Lower leg skin (tissue), 4 donors: ENCODE results near the gene TMEM132D. TPM values are rescaled to one million over a fixed set of nuclear protein-coding genes. Genes with fewer than 3 reads are reported as not detected.
"Not testable (repeated sequence)": the region's sequence is repeated elsewhere in the genome, so short reads cannot be mapped to it uniquely, and the experiment has no call there.

Experiments
- DNase-seq, 2 donors: peaks; one replicate each; pipeline ENCODE4 v3.0.0-alpha.2; 2019; ENCODE audit warnings: low spot score in 2 of 2
- H3K4me3 ChIP-seq: fragments of 200-600 bp; sonication (generic); 2 replicates; pipeline ENCODE4 v1.5.1; 2017; ENCODE audit warnings: mild to moderate bottlenecking, low read depth; ENCODE audit not compliant: poor library complexity, severe bottlenecking
- CTCF ChIP-seq, 3 donors: fragments of 450-650 bp; IDR thresholded peaks; one replicate each; pipeline ENCODE4 v1.5.1; 2016; ENCODE audit warnings: antibody characterized with exemption in 3 of 3, mild to moderate bottlenecking in 3 of 3, moderate library complexity in 2 of 3
- POLR2A ChIP-seq, 2 donors: fragments of 450-650 bp; IDR thresholded peaks; one replicate each; pipeline ENCODE4 v1.6.1; 2016 to 2017; ENCODE audit warnings: antibody characterized with exemption in 2 of 2, mild to moderate bottlenecking in 1 of 2, moderate library complexity in 1 of 2
- WGBS, 2 donors: methylation state at CpG; one replicate each; pipeline ENCODE4 v1.1.5; 2018; 5-methylcytosine and 5-hydroxymethylcytosine counted together
- intact Hi-C: fragments of 100-400 bp; cut with DNase I; formaldehyde crosslinking; loops from one replicate; pipeline ENCODE4 v1.15.0; 2023; ENCODE audit warnings: low total_unique reads
- total RNA-seq, 4 donors: library from RNA; depleted of rRNA; stranded (reverse); fragments of >200 nt; gene quantifications; one replicate each; pipeline ENCODE4 v1.1.0, GENCODE V29; 2016

Gene TMEM132D
- total RNA-seq, 4 donors from 2014 or later = not detected

GRCh38 chr12:129540249-129540648 lies 363.6 kb downstream of the TMEM132D start:
- no peak for DNase-seq
- 49 to 57% methylated on average over 3 of the region's 3 CpGs for WGBS, 2 donors
- H3K4me3 ChIP-seq = no peak overlapping the region
- no peak for TF ChIP-seq POLR2A (IDR thresholded peaks at IDR 0.05)
- intact Hi-C loops = no loop called here

GRCh38 chr12:129538724-129539335 lies 365.0 kb downstream of the TMEM132D start:
- H3K4me3 ChIP-seq, DNase-seq, intact Hi-C loops: not testable (repeated sequence)
- 87 to 89% methylated on average over 15 of the region's 15 CpGs for WGBS, 2 donors

- intact Hi-C loops = no loop called here
- WGBS, 2 donors = 49 to 50% methylated on average over 3 of the region's 3 CpGs
- no peak for DNase-seq
- no peak overlapping the region for H3K4me3 ChIP-seq
- no peak for TF ChIP-seq CTCF (IDR thresholded peaks at IDR 0.05)
- no peak for TF ChIP-seq POLR2A (IDR thresholded peaks at IDR 0.05)
Measured at GRCh38 chr12:129538137-129538536, 365.7 kb downstream of the TMEM132D start.

GRCh38 chr12:129534966-129535750 lies 368.7 kb downstream of the TMEM132D start:
- TF ChIP-seq POLR2A (IDR thresholded peaks at IDR 0.05) (no peak), CTCF (IDR thresholded peaks at IDR 0.05) (no peak)
- 89 to 96% methylated on average over 3 of the region's 3 CpGs for WGBS, 2 donors
- DNase-seq = no peak
- H3K4me3 ChIP-seq = no peak overlapping the region
- intact Hi-C loops = no loop called here

GRCh38 chr12:129532707-129533499 lies 370.9 kb downstream of the TMEM132D start:
- intact Hi-C loops = no loop called here
- TF ChIP-seq POLR2A (IDR thresholded peaks at IDR 0.05) (no peak), CTCF (IDR thresholded peaks at IDR 0.05) (no peak)
- 47 to 59% methylated on average over 17 of the region's 17 CpGs for WGBS, 2 donors
- DNase-seq = no peak
- H3K4me3 ChIP-seq = no peak overlapping the region

- H3K4me3 ChIP-seq = no peak overlapping the region
- intact Hi-C loops = no loop called here
- 76 to 77% methylated on average over 7 of the region's 7 CpGs for WGBS, 2 donors
- TF ChIP-seq CTCF (IDR thresholded peaks at IDR 0.05) (no peak), POLR2A (IDR thresholded peaks at IDR 0.05) (no peak)
- DNase-seq = no peak
Measured at GRCh38 chr12:129532082-129532481, 371.7 kb downstream of the TMEM132D start.
